B cell (primary cell): ENCODE data around the gene CD74.

ENCODE experiments used
- EZH2 ChIP-seq: IDR thresholded peaks from 2 replicates; pipeline ENCODE4 v1.6.1; 2012; ENCODE audit warnings: borderline replicate concordance, low read depth, mild to moderate bottlenecking, moderate library complexity, low read length; ENCODE audit not compliant: insufficient read depth, poor library complexity, severe bottlenecking
- TF ChIP-seq, protein P1 (sequence below): fragments of 200-600 bp; IDR thresholded peaks from one replicate; pipeline ENCODE4 v1.8.0; 2022; ENCODE audit warnings: antibody characterized with exemption, mild to moderate bottlenecking

DNA sequence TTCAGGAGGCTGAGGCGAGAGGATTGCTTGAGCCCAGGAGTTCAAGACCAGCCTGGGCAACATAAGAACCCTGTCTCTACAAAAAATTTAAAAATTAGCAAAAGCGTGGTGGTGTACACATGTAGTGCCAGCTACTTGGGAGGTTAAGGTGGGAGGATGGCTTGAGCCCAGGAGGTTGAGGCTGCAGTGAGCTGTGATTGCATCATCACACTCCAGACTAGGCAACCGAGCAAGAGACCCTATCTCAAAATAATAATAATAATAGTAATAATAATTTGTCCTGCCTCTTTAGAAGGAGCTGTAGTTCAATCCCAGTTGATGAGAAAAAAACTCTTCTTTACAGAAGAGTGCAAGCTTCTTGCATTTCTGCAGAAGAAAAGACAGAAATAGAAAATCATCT is 10.0 kb upstream of the CD74 start:
- TF ChIP-seq, protein P1, sequence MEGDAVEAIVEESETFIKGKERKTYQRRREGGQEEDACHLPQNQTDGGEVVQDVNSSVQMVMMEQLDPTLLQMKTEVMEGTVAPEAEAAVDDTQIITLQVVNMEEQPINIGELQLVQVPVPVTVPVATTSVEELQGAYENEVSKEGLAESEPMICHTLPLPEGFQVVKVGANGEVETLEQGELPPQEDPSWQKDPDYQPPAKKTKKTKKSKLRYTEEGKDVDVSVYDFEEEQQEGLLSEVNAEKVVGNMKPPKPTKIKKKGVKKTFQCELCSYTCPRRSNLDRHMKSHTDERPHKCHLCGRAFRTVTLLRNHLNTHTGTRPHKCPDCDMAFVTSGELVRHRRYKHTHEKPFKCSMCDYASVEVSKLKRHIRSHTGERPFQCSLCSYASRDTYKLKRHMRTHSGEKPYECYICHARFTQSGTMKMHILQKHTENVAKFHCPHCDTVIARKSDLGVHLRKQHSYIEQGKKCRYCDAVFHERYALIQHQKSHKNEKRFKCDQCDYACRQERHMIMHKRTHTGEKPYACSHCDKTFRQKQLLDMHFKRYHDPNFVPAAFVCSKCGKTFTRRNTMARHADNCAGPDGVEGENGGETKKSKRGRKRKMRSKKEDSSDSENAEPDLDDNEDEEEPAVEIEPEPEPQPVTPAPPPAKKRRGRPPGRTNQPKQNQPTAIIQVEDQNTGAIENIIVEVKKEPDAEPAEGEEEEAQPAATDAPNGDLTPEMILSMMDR, result no peak
- TF ChIP-seq EZH2, result no peak
